ENCODE measurements around the gene MAL.

The MAL gene

DNA sequence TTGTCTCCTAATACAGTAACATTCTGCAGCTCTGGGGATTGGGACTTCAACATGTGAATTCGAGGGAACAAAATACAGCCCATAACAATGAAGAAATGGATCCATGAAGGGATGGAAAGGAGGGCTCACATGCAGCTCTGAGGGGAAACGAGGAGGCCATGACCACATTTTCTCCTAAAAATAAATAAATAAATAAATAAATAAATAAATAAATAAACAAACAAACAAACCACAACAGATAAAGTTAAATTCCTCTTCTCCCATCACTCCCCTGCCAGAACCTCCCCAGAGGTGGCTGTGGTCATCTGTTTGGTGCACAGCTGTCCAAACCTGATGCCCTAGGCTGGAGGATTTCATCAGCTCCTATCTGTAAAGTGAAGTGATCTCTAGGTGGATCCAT, 42.7 kb downstream of the MAL start:
- no peak overlapping the region for H3K4me3 ChIP-seq (ENCODE audit: low read length)
- TF ChIP-seq, protein P1, sequence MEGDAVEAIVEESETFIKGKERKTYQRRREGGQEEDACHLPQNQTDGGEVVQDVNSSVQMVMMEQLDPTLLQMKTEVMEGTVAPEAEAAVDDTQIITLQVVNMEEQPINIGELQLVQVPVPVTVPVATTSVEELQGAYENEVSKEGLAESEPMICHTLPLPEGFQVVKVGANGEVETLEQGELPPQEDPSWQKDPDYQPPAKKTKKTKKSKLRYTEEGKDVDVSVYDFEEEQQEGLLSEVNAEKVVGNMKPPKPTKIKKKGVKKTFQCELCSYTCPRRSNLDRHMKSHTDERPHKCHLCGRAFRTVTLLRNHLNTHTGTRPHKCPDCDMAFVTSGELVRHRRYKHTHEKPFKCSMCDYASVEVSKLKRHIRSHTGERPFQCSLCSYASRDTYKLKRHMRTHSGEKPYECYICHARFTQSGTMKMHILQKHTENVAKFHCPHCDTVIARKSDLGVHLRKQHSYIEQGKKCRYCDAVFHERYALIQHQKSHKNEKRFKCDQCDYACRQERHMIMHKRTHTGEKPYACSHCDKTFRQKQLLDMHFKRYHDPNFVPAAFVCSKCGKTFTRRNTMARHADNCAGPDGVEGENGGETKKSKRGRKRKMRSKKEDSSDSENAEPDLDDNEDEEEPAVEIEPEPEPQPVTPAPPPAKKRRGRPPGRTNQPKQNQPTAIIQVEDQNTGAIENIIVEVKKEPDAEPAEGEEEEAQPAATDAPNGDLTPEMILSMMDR (conservative IDR thresholded peaks at IDR 0.05; ENCODE audit: low read length) = no peak
- DNase-seq (ENCODE audit: low read depth) = no peak

GRCh38 chr2:95069465-95069864, 44.0 kb downstream of the MAL start:
- no peak overlapping the region for H3K4me3 ChIP-seq (ENCODE audit: low read length)
- DNase-seq (ENCODE audit: low read depth) = no peak
- TF ChIP-seq, protein P1 (conservative IDR thresholded peaks at IDR 0.05; ENCODE audit: low read length) = no peak

GRCh38 chr2:95071856-95072255, 46.3 kb downstream of the MAL start:
- H3K4me3 ChIP-seq (ENCODE audit: low read length) = no peak overlapping the region
- no peak for DNase-seq (ENCODE audit: low read depth)

DNA sequence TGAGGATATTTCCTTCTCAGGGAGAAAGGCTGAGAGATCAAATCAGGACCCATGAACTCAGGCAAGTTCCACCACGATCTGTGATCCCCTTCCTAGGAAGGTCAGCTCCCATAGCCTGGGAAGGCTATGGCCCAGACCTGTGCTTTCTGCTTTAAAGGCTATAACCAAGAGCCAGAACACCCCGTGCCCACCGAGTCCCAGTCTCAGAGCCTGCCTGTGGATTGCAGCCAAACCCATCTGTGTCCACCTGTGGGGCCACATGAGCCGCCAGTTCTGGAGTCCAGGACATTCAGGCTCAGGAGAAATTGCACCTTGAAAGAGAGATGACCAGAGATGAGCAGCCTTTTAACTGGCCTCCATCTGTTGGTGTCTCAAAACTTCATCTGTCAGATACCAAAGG, 46.9 kb downstream of the MAL start:
- H3K4me3 ChIP-seq (ENCODE audit: low read length) = no peak overlapping the region
- TF ChIP-seq, protein P1 (conservative IDR thresholded peaks at IDR 0.05; ENCODE audit: low read length) = no peak
- no peak for DNase-seq (ENCODE audit: low read depth)

More at GRCh38 chr2:95071856-95072255, 46.3 kb downstream of the MAL start:
- TF ChIP-seq, protein P1 (conservative IDR thresholded peaks at IDR 0.05; ENCODE audit: low read length) = no peak

GRCh38 chr2:95073856-95074662, 48.6 kb downstream of the MAL start:
- TF ChIP-seq, protein P1 (conservative IDR thresholded peaks at IDR 0.05; ENCODE audit: low read length) = no peak
- H3K4me3 ChIP-seq (ENCODE audit: low read length) = no peak overlapping the region
- no peak for DNase-seq (ENCODE audit: low read depth)

- TF ChIP-seq, protein P1 (conservative IDR thresholded peaks at IDR 0.05; ENCODE audit: low read length) = no peak
- no peak overlapping the region for H3K4me3 ChIP-seq (ENCODE audit: low read length)
- DNase-seq (ENCODE audit: low read depth) = no peak
These were observed 49.3 kb downstream of the MAL start for GRCh38 chr2:95074663-95075439.
